Measurements from ENCODE around the gene MAGEB6. TPM values are rescaled to one million over a fixed set of nuclear protein-coding genes. Genes with fewer than 3 reads are reported as not detected.
"Not testable (repeated sequence)": the region's sequence is repeated elsewhere in the genome, so short reads cannot be mapped to it uniquely, and the experiment has no call there.

MAGEB6 gene
- not detected for total RNA-seq

- CTCF ChIA-PET = no interaction called here
- Mint-ChIP-seq H3K4me1 (no peaks in the 10 kb centered on the region), H3K4me3 (no peak within 1 kb of the TSS), H3K36me3 (ENCODE audit: low read depth) (no peaks in the 10 kb centered on the region), H3K27me3 (no peaks in the 10 kb centered on the region), H3K27ac (no peak within 1 kb of the TSS), H3K9me3 (no peaks in the 10 kb centered on the region)
- POLR2A ChIA-PET = no interaction called here
- DNase-seq = no peak
These were observed at the start of gene MAGEB6 for GRCh38 chrX:26192204-26192603. Gene MAGEB6 (plus strand): TSS chrX:26192440. CDS start chrX:26193847, 1,407 bp downstream.

GRCh38 chrX:26146024-26146423, 46.2 kb upstream of the MAGEB6 start:
- Mint-ChIP-seq H3K9me3 (no peaks in the 10 kb centered on the region), H3K4me3 (no peak overlapping the region), H3K27ac (no peak overlapping the region), H3K4me1 (no peaks in the 10 kb centered on the region), H3K27me3 (no peaks in the 10 kb centered on the region), H3K36me3 (ENCODE audit: low read depth) (no peaks in the 10 kb centered on the region)
- DNase-seq = no peak
- POLR2A ChIA-PET = no interaction called here
- CTCF ChIA-PET = no interaction called here

DNA sequence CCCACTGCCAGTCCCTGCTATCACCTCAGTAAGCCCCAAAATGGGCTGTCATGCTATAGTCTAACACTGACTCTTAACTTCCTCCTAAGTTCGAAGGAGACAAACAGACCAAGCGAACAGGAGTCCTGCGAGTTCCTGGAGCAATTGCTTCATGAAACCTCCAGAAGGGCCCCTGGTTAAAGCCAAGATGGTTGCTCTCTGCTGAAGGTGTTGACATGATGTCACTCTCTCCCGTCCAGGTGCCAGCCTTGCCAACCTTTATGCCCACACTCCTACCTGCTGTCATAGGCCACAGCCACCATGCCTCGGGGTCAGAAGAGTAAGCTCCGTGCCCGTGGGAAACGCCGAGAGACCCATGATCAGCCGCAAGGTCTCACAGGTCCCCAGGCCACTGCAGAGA, 31.9 kb upstream of the MAGEB6 start, which contains the start of gene MAGEB6B:
MAGEB6B (plus strand) TSS at position 301 of the 400 bp plus-strand sequence; CDS start at position 301, 0 bp downstream.
- no peaks in the 10 kb centered on the region for H3K9me3 Mint-ChIP-seq
- POLR2A ChIA-PET = no interaction called here
- no peak within 1 kb of the TSS for H3K4me3 Mint-ChIP-seq
- H3K4me1 Mint-ChIP-seq = no peaks in the 10 kb centered on the region
- CTCF ChIA-PET = no interaction called here
- H3K27ac Mint-ChIP-seq = no peak within 1 kb of the TSS
- no peak for DNase-seq
- H3K27me3 Mint-ChIP-seq = no peaks in the 10 kb centered on the region
- H3K36me3 Mint-ChIP-seq (ENCODE audit: low read depth) = no peaks in the 10 kb centered on the region

- H3K36me3 Mint-ChIP-seq (ENCODE audit: low read depth) = no peaks in the 10 kb centered on the region
- H3K27me3 Mint-ChIP-seq = no peaks in the 10 kb centered on the region
- ChIA-PET CTCF (no interaction called here), POLR2A (no interaction called here)
- H3K9me3 Mint-ChIP-seq = peaks cover 2% of the 10 kb centered on the region
- no peak for DNase-seq
- H3K4me3 Mint-ChIP-seq = no peak overlapping the region
- no peaks in the 10 kb centered on the region for H3K4me1 Mint-ChIP-seq
- no peak overlapping the region for H3K27ac Mint-ChIP-seq
These were observed 11.3 kb downstream of the MAGEB6 start for GRCh38 chrX:26203561-26203960.

- H3K36me3 Mint-ChIP-seq (ENCODE audit: low read depth); H3K27me3 Mint-ChIP-seq; H3K9me3 Mint-ChIP-seq; H3K4me1 Mint-ChIP-seq; H3K4me3 Mint-ChIP-seq; CTCF ChIA-PET; DNase-seq; H3K27ac Mint-ChIP-seq; POLR2A ChIA-PET: not testable (repeated sequence)
These were observed 12.5 kb downstream of the MAGEB6 start for GRCh38 chrX:26204717-26205116.

DNA sequence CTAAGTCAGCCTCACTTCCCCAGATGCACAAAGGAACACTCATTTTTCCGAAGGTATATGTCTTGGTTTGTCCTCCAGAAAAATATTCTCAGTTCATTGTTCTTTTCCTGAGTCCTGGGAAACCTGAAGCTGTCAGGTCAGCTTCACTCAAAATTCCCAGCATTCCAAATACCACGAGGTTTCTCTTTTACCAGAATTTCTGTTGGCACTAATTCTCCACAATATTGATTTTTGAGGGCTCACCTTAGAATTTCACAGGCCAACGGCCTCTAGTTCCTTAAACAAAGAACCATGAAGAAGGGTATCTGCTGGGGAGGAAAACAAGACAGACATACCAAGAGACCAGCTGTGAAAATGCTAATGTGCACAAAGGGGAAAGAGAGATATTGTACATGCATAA, 15.8 kb downstream of the MAGEB6 start:
- H3K27me3 Mint-ChIP-seq = no peaks in the 10 kb centered on the region
- DNase-seq = no peak
- H3K9me3 Mint-ChIP-seq = no peaks in the 10 kb centered on the region
- no peak overlapping the region for H3K4me3 Mint-ChIP-seq
- POLR2A ChIA-PET = no interaction called here
- H3K27ac Mint-ChIP-seq = no peak overlapping the region
- H3K4me1 Mint-ChIP-seq = no peaks in the 10 kb centered on the region
- CTCF ChIA-PET = no interaction called here
- no peaks in the 10 kb centered on the region for H3K36me3 Mint-ChIP-seq (ENCODE audit: low read depth)

DNA sequence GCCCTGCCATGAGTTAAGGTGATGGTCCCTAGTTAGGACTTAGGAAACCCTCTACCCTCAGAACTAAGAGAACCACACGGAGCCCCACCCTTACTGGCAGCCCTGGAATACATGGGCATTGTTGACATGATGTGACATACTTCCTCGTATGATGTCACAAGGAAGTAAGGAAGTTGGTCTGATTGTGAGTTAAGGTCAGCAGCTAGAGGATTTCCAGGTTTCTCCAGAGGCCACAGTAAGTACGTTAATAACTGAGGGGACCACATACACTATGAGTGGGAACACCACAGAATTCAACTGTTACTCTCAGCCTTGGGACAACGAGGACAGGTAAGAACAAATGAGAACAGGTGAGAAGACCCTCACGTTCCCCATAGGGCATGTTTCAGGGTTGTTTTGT, 23.6 kb downstream of the MAGEB6 start, which contains the start of gene MAGEB5:
MAGEB5 (plus strand) TSS at position 301 of the 400 bp plus-strand sequence. CDS start 1,133 bp downstream, outside the sequence.
- CTCF ChIA-PET = no interaction called here
- POLR2A ChIA-PET = no interaction called here
- Mint-ChIP-seq H3K9me3 (peaks cover 2% of the 10 kb centered on the region), H3K27me3 (no peaks in the 10 kb centered on the region), H3K4me3 (no peak within 1 kb of the TSS), H3K4me1 (no peaks in the 10 kb centered on the region), H3K36me3 (ENCODE audit: low read depth) (no peaks in the 10 kb centered on the region), H3K27ac (no peak within 1 kb of the TSS)
- DNase-seq = no peak

DNA sequence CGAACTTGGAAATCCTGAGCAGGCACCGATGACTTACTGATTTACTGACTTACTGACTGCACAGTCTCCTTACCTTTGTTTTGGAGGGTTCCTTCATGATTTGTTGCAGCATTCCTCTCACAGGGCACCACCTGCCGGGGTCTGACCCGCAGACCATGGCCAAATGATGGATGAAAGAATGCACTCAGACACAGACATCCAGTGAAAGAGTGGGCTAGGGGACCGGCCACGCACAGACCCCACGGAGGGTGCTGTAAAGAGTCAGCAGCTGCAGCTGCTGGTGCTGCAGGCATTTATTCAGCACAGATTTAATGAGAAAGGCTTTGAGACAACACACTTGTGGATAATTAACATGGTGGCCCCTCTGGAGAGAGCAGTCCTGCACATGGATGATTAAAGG, 27.1 kb downstream of the MAGEB6 start:
- ChIA-PET CTCF (no interaction called here), POLR2A (no interaction called here)
- no peak for DNase-seq
- H3K4me3 Mint-ChIP-seq = no peak overlapping the region
- no peak overlapping the region for H3K27ac Mint-ChIP-seq
- no peaks in the 10 kb centered on the region for H3K27me3 Mint-ChIP-seq
- H3K9me3 Mint-ChIP-seq = peaks cover 2% of the 10 kb centered on the region
- no peaks in the 10 kb centered on the region for H3K4me1 Mint-ChIP-seq
- no peaks in the 10 kb centered on the region for H3K36me3 Mint-ChIP-seq (ENCODE audit: low read depth)

- H3K4me3 Mint-ChIP-seq = no peak overlapping the region
- H3K27me3 Mint-ChIP-seq = no peaks in the 10 kb centered on the region
- H3K36me3 Mint-ChIP-seq (ENCODE audit: low read depth) = no peaks in the 10 kb centered on the region
- no peaks in the 10 kb centered on the region for H3K4me1 Mint-ChIP-seq
- no peak overlapping the region for H3K27ac Mint-ChIP-seq
- ChIA-PET POLR2A (no interaction called here), CTCF (no interaction called here)
- DNase-seq = no peak
- no peaks in the 10 kb centered on the region for H3K9me3 Mint-ChIP-seq
These were observed 41.9 kb downstream of the MAGEB6 start for GRCh38 chrX:26234177-26234576.

Other genes with a start within 250 kb of the MAGEB6 start
- not detected for gene MAGEB18, start 54.1 kb upstream of the MAGEB6 start, total RNA-seq
- gene MAGEB6B, start 31.8 kb upstream of the MAGEB6 start, total RNA-seq = not detected
- gene MAGEB5, start 23.7 kb downstream of the MAGEB6 start, total RNA-seq = not detected